SK-N-SH treated with all-trans-retinoic acid at 6 μM for 48 hours (cell line): Measurements from ENCODE around the gene TNFAIP1.

Experiments used
- ARNTL ChIP-seq: fragments of 450-650 bp; formaldehyde crosslinking; IDR thresholded peaks from 2 replicates; pipeline ENCODE4 v1.5.0; 2020; ENCODE audit warnings: low read depth, mild to moderate bottlenecking, moderate library complexity, borderline replicate concordance
- BACH2 ChIP-seq: fragments of 250-450 bp; sonication (Bioruptor Pico); IDR thresholded peaks from 2 replicates; pipeline ENCODE4 v1.9.0; 2021; ENCODE audit warnings: mild to moderate bottlenecking, borderline replicate concordance
- CREB5 ChIP-seq: fragments of 250-450 bp; sonication (Bioruptor Pico); IDR thresholded peaks from 2 replicates; pipeline ENCODE4 v1.5.1; 2020; ENCODE audit warnings: low read depth, mild to moderate bottlenecking, moderate library complexity
- GLIS3 ChIP-seq: fragments of 250-450 bp; sonication (Bioruptor Pico); IDR thresholded peaks from 2 replicates; pipeline ENCODE4 v1.5.0; 2020; ENCODE audit warnings: mild to moderate bottlenecking, moderate library complexity
- OSR1 ChIP-seq: fragments of 250-450 bp; sonication (Bioruptor Pico); IDR thresholded peaks from 2 replicates; pipeline ENCODE4 v1.8.0; 2022; ENCODE audit warnings: moderate library complexity, mild to moderate bottlenecking, inconsistent platforms
- TCF4 ChIP-seq: fragments of 250-450 bp; sonication (Bioruptor Pico); IDR thresholded peaks from 2 replicates; pipeline ENCODE4 v1.8.0; 2021; ENCODE audit warnings: mild to moderate bottlenecking, moderate library complexity, borderline replicate concordance
- TOX ChIP-seq: fragments of 250-450 bp; sonication (Bioruptor Pico); IDR thresholded peaks from 2 replicates; pipeline ENCODE4 v1.8.0; 2021; ENCODE audit warnings: mild to moderate bottlenecking, moderate library complexity, borderline replicate concordance
- ZFP30 ChIP-seq: fragments of 450-650 bp; formaldehyde crosslinking; IDR thresholded peaks from 2 replicates; pipeline ENCODE4 v1.5.0; 2022; ENCODE audit warnings: mild to moderate bottlenecking, moderate library complexity
- ZNF70 ChIP-seq: fragments of 450-650 bp; formaldehyde crosslinking; IDR thresholded peaks from 2 replicates; pipeline ENCODE4 v1.5.0; 2020; ENCODE audit warnings: mild to moderate bottlenecking, moderate library complexity

GRCh38 chr17:28333083-28333746, 2.3 kb upstream of the TNFAIP1 start:
- TF ChIP-seq BACH2 (no peak), GLIS3 (CRISPR knock-in tag) (no peak), CREB5 (no peak), OSR1 (CRISPR knock-in tag) (no peak), ARNTL (no peak), TOX (no peak), ZNF70 (CRISPR knock-in tag) (no peak), TCF4 (CRISPR knock-in tag) (no peak), ZFP30 (CRISPR knock-in tag) (no peak)
